Effector memory CD8-positive, alpha-beta T cell (primary cell): ENCODE data around the gene PRKCD.

Source experiments
- ATAC-seq: fragments of 150-1000 bp; cut with Tn5 transposase; replicated peaks from 2 replicates; pipeline ENCODE4 v1.10.0; 2021; ENCODE audit warnings: mild to moderate bottlenecking, moderate library complexity
- DNase-seq, 3 experiments: peaks; one replicate each; pipeline ENCODE4 v3.0.0; 2021
- H3K27ac Mint-ChIP-seq, 2 donors: one replicate each; pipeline ENCODE4 v1.8.0; 2022; ENCODE audit warnings: mild to moderate bottlenecking in 2 of 2, mixed read lengths in 2 of 2, moderate library complexity in 2 of 2
- H3K27me3 Mint-ChIP-seq, 2 donors: one replicate each; pipeline ENCODE4 v1.8.0; 2022; ENCODE audit warnings: mixed read lengths in 2 of 2
- H3K36me3 Mint-ChIP-seq: one replicate; pipeline ENCODE4 v1.8.0; 2022; ENCODE audit warnings: mild to moderate bottlenecking, moderate library complexity, mixed read lengths; ENCODE audit not compliant: insufficient read depth
- H3K4me1 Mint-ChIP-seq, 2 donors: one replicate each; pipeline ENCODE4 v1.8.0; 2022; ENCODE audit warnings: low read depth in 2 of 2, mixed read lengths in 2 of 2
- H3K4me3 Mint-ChIP-seq, 2 donors: one replicate each; pipeline ENCODE4 v1.8.0; 2022; ENCODE audit warnings: mild to moderate bottlenecking in 2 of 2, mixed read lengths in 2 of 2, moderate library complexity in 2 of 2
- H3K9me3 Mint-ChIP-seq, 2 donors: one replicate each; pipeline ENCODE4 v1.8.0; 2022; ENCODE audit warnings: mixed read lengths in 2 of 2

PRKCD gene

GRCh38 chr3:53229606-53230005 lies 68.6 kb downstream of the PRKCD start:
- no peaks in the 10 kb centered on the region for H3K9me3 Mint-ChIP-seq
- peaks cover 79% of the 10 kb centered on the region for H3K36me3 Mint-ChIP-seq
- H3K4me3 Mint-ChIP-seq, result no peak overlapping the region
- no peaks in the 10 kb centered on the region for H3K27me3 Mint-ChIP-seq
- peaks cover 0 to 2% of the 10 kb centered on the region in 2 donors for H3K4me1 Mint-ChIP-seq
- DNase-seq (no peak), ATAC-seq (no peak)
- no peak overlapping the region for H3K27ac Mint-ChIP-seq

GRCh38 chr3:53230041-53230621 lies 69.1 kb downstream of the PRKCD start:
- ATAC-seq, result no peak
- Mint-ChIP-seq H3K27ac (no peak overlapping the region), H3K36me3 (peaks cover 82% of the 10 kb centered on the region), H3K4me1 (peaks cover under 1 to 2% of the 10 kb centered on the region in 2 donors), H3K9me3 (no peaks in the 10 kb centered on the region), H3K4me3 (no peak overlapping the region), H3K27me3 (no peaks in the 10 kb centered on the region)
- no peak for DNase-seq

GRCh38 chr3:53230789-53231188 lies 69.8 kb downstream of the PRKCD start:
- ATAC-seq, result no peak
- Mint-ChIP-seq H3K27me3 (no peaks in the 10 kb centered on the region), H3K4me1 (peaks cover 4% of the 10 kb centered on the region in 2 donors), H3K27ac (no peak overlapping the region), H3K36me3 (peaks cover 82% of the 10 kb centered on the region), H3K4me3 (no peak overlapping the region), H3K9me3 (no peaks in the 10 kb centered on the region)
- no peak for DNase-seq

GRCh38 chr3:53231532-53232511 lies 70.8 kb downstream of the PRKCD start:
- H3K36me3 Mint-ChIP-seq, result peaks cover 73% of the 10 kb centered on the region
- H3K27me3 Mint-ChIP-seq, result no peaks in the 10 kb centered on the region

GRCh38 chr3:53232641-53233377 lies 71.8 kb downstream of the PRKCD start:
- Mint-ChIP-seq H3K27ac (peak overlapping the region; percentile 21 to 83), H3K36me3 (peaks cover 69% of the 10 kb centered on the region), H3K27me3 (no peaks in the 10 kb centered on the region), H3K4me3 (no peak overlapping the region), H3K9me3 (no peaks in the 10 kb centered on the region), H3K4me1 (peaks cover 4% of the 10 kb centered on the region in 2 donors)
- DNase-seq (no peak), ATAC-seq (no peak)

More at GRCh38 chr3:53231532-53232511, 70.8 kb downstream of the PRKCD start:
- Mint-ChIP-seq H3K27ac (peak overlapping the region in 1 of 2 donors; percentile 83), H3K4me1 (peaks cover 4% of the 10 kb centered on the region in 2 donors), H3K9me3 (no peaks in the 10 kb centered on the region), H3K4me3 (no peak overlapping the region)
- no peak for ATAC-seq
- DNase-seq, result no peak

GRCh38 chr3:53234130-53234840 lies 73.3 kb downstream of the PRKCD start:
- ATAC-seq (no peak), DNase-seq (no peak)
- no peak overlapping the region for H3K4me3 Mint-ChIP-seq
- no peaks in the 10 kb centered on the region for H3K9me3 Mint-ChIP-seq
- no peaks in the 10 kb centered on the region for H3K27me3 Mint-ChIP-seq
- H3K27ac Mint-ChIP-seq, result no peak overlapping the region
- H3K36me3 Mint-ChIP-seq, result peaks cover 61% of the 10 kb centered on the region
- peaks cover 4 to 7% of the 10 kb centered on the region in 2 donors for H3K4me1 Mint-ChIP-seq

- peaks cover 57% of the 10 kb centered on the region for H3K36me3 Mint-ChIP-seq
- DNase-seq (no peak), ATAC-seq (no peak)
- no peak overlapping the region for H3K27ac Mint-ChIP-seq
- no peak overlapping the region for H3K4me3 Mint-ChIP-seq
- H3K9me3 Mint-ChIP-seq, result no peaks in the 10 kb centered on the region
- H3K4me1 Mint-ChIP-seq, result peaks cover 4 to 7% of the 10 kb centered on the region in 2 donors
- no peaks in the 10 kb centered on the region for H3K27me3 Mint-ChIP-seq
Observed at GRCh38 chr3:53234841-53235232, 73.8 kb downstream of the PRKCD start.

GRCh38 chr3:53235545-53235944 lies 74.5 kb downstream of the PRKCD start:
- Mint-ChIP-seq H3K4me3 (no peak overlapping the region), H3K9me3 (no peaks in the 10 kb centered on the region), H3K4me1 (peaks cover 4 to 7% of the 10 kb centered on the region in 2 donors), H3K36me3 (peaks cover 50% of the 10 kb centered on the region), H3K27me3 (no peaks in the 10 kb centered on the region), H3K27ac (peak overlapping the region in 1 of 2 donors; percentile 25)
- DNase-seq (no peak), ATAC-seq (no peak)

GRCh38 chr3:53236112-53236841 lies 75.3 kb downstream of the PRKCD start:
- no peak overlapping the region for H3K4me3 Mint-ChIP-seq
- ATAC-seq, result no peak

GRCh38 chr3:53238051-53238850 lies 77.2 kb downstream of the PRKCD start:
- DNase-seq (no peak), ATAC-seq (no peak)
- Mint-ChIP-seq H3K36me3 (peaks cover 30% of the 10 kb centered on the region), H3K4me3 (no peak overlapping the region), H3K27ac (peak overlapping the region in 1 of 2 donors; percentile 13), H3K27me3 (no peaks in the 10 kb centered on the region), H3K4me1 (peaks cover 6 to 7% of the 10 kb centered on the region in 2 donors), H3K9me3 (no peaks in the 10 kb centered on the region)

More at GRCh38 chr3:53236112-53236841, 75.3 kb downstream of the PRKCD start:
- H3K36me3 Mint-ChIP-seq, result peaks cover 48% of the 10 kb centered on the region
- H3K9me3 Mint-ChIP-seq, result no peaks in the 10 kb centered on the region
- H3K27ac Mint-ChIP-seq, result peak overlapping the region in 1 of 2 donors; percentile 86
- no peaks in the 10 kb centered on the region for H3K27me3 Mint-ChIP-seq
- no peak for DNase-seq
- peaks cover 4 to 7% of the 10 kb centered on the region in 2 donors for H3K4me1 Mint-ChIP-seq

- ATAC-seq, result no peak
- Mint-ChIP-seq H3K27me3 (no peaks in the 10 kb centered on the region), H3K9me3 (no peaks in the 10 kb centered on the region), H3K27ac (peak overlapping the region in 1 of 2 donors; percentile 13), H3K36me3 (peaks cover 23% of the 10 kb centered on the region), H3K4me1 (peaks cover 11 to 12% of the 10 kb centered on the region in 2 donors), H3K4me3 (no peak overlapping the region)
- DNase-seq, result no peak
Observed at GRCh38 chr3:53238886-53239285, 77.9 kb downstream of the PRKCD start.

GRCh38 chr3:53239800-53240199 lies 78.8 kb downstream of the PRKCD start:
- H3K9me3 Mint-ChIP-seq, result no peaks in the 10 kb centered on the region
- H3K27me3 Mint-ChIP-seq, result no peaks in the 10 kb centered on the region
- no peak for DNase-seq
- peaks cover 11 to 12% of the 10 kb centered on the region in 2 donors for H3K4me1 Mint-ChIP-seq
- peaks cover 17% of the 10 kb centered on the region for H3K36me3 Mint-ChIP-seq
- no peak for ATAC-seq
- H3K4me3 Mint-ChIP-seq, result no peak overlapping the region
- H3K27ac Mint-ChIP-seq, result no peak overlapping the region
